Liver (tissue), 9 donors: ENCODE data around the gene CYP24A1. TPM values are rescaled to one million over a fixed set of nuclear protein-coding genes. Genes with fewer than 3 reads are reported as not detected.

ENCODE experiments used
- DNase-seq: peaks from one replicate; pipeline ENCODE4 v3.0.0-alpha.2; 2017; ENCODE audit warnings: low spot score
- H3K27ac ChIP-seq, 2 donors: one replicate each; pipeline ENCODE4 v1.7.0; 2013; ENCODE audit warnings: inconsistent platforms in 2 of 2, low read length in 2 of 2, control low read depth in 1 of 2, low read depth in 1 of 2, mild to moderate bottlenecking in 1 of 2
- H3K27me3 ChIP-seq, 4 donors: one replicate each; pipeline versions ENCODE4 v1.6.1 to v1.7.0; 2013; ENCODE audit warnings: low read length in 3 of 4, inconsistent platforms in 1 of 4, mild to moderate bottlenecking in 1 of 4, moderate library complexity in 1 of 4; ENCODE audit not compliant: control insufficient read depth in 4 of 4, insufficient read depth in 4 of 4
- H3K36me3 ChIP-seq, 4 donors: one replicate each; pipeline versions ENCODE4 v1.6.1 to v1.7.0; 2013; ENCODE audit warnings: low read length in 3 of 4, mild to moderate bottlenecking in 3 of 4, low read depth in 1 of 4, moderate library complexity in 1 of 4; ENCODE audit not compliant: control insufficient read depth in 4 of 4, insufficient read depth in 3 of 4
- H3K4me1 ChIP-seq, 4 donors: one replicate each; pipeline versions ENCODE4 v1.6.1 to v1.7.0; 2013; ENCODE audit warnings: low read length in 3 of 4, mild to moderate bottlenecking in 3 of 4, moderate library complexity in 1 of 4; ENCODE audit not compliant: control insufficient read depth in 4 of 4, insufficient read depth in 4 of 4
- H3K4me3 ChIP-seq, 3 donors: one replicate each; pipeline versions ENCODE4 v1.6.1 to v1.7.0; 2013; ENCODE audit warnings: low read length in 3 of 3, control low read depth in 1 of 3, low read depth in 1 of 3, mild to moderate bottlenecking in 1 of 3
- H3K9ac ChIP-seq, 2 donors: one replicate each; pipeline ENCODE4 v1.7.0; 2013; ENCODE audit warnings: low read length in 2 of 2, mild to moderate bottlenecking in 2 of 2, moderate library complexity in 2 of 2, control low read depth in 1 of 2, low read depth in 1 of 2
- H3K9me3 ChIP-seq, 4 donors: one replicate each; pipeline versions ENCODE4 v1.6.1 to v1.7.0; 2013; ENCODE audit warnings: low read length in 3 of 4; ENCODE audit not compliant: control insufficient read depth in 4 of 4
- CTCF ChIP-seq: fragments of 150-350 bp; IDR thresholded peaks from 2 replicates; pipeline ENCODE4 v1.5.1; 2017; ENCODE audit warnings: improper control_type of control experiment, low read depth, low read length; ENCODE audit not compliant: missing input control
- FOXA1 ChIP-seq: IDR thresholded peaks from 2 replicates; pipeline ENCODE4 v1.6.1; 2016; ENCODE audit warnings: antibody characterized with exemption
- FOXA2 ChIP-seq: IDR thresholded peaks from 2 replicates; pipeline ENCODE4 v1.6.1; 2016; ENCODE audit warnings: antibody characterized with exemption
- GABPA ChIP-seq, 2 donors: IDR thresholded peaks in 1 of 2; conservative IDR thresholded peaks in 1 of 2; 2 replicates each; pipeline ENCODE4 v1.6.1; 2016; ENCODE audit warnings: antibody characterized with exemption in 2 of 2, mild to moderate bottlenecking in 1 of 2, moderate library complexity in 1 of 2
- HNF4A ChIP-seq, 2 donors: conservative IDR thresholded peaks; 2 replicates each; pipeline ENCODE4 v1.6.1; 2016; ENCODE audit warnings: antibody characterized with exemption in 2 of 2, mild to moderate bottlenecking in 2 of 2
- JUND ChIP-seq, 2 donors: IDR thresholded peaks; 2 replicates each; pipeline ENCODE4 v1.6.1; 2016; ENCODE audit warnings: antibody characterized with exemption in 2 of 2
- NR2F2 ChIP-seq: IDR thresholded peaks from 2 replicates; pipeline ENCODE4 v1.6.1; 2016; ENCODE audit warnings: antibody characterized with exemption
- RAD21 ChIP-seq, 2 donors: IDR thresholded peaks; 2 replicates each; pipeline ENCODE4 v1.6.1; 2016; ENCODE audit warnings: antibody characterized with exemption in 2 of 2, mild to moderate bottlenecking in 2 of 2
- RXRA ChIP-seq, 2 donors: IDR thresholded peaks; 2 replicates each; pipeline ENCODE4 v1.6.1; 2017 to 2018; ENCODE audit warnings: antibody characterized with exemption in 2 of 2, mild to moderate bottlenecking in 1 of 2
- TAF1 ChIP-seq: conservative IDR thresholded peaks from 2 replicates; pipeline ENCODE4 v1.6.1; 2016; ENCODE audit warnings: antibody characterized with exemption, mild to moderate bottlenecking
- YY1 ChIP-seq: IDR thresholded peaks from 2 replicates; pipeline ENCODE4 v1.6.1; 2016; ENCODE audit warnings: antibody characterized with exemption, mild to moderate bottlenecking
- WGBS: extraction: QIAGEN DNeasy Blood & Tissue Kit; methylation state at CpG from one replicate; pipeline ENCODE4 v1.1.7; 2013; 5-methylcytosine and 5-hydroxymethylcytosine counted together
- polyA plus RNA-seq, 2 donors: library from polyadenylated mRNA; stranded (reverse) in 1 of 2; unstranded in 1 of 2; fragments of 200-250 nt in 1 of 2; fragments of >200 nt in 1 of 2; fragmentation: Nextera tagmentation in 1 of 2; extraction: Ambion mirVana in 1 of 2; gene quantifications; one replicate each; pipeline versions ENCODE4 v1.2.1 to v1.2.3, GENCODE V29; 2013 to 2015
- total RNA-seq, 2 donors: library from RNA; depleted of rRNA; stranded (reverse); fragments of >200 nt; gene quantifications; one replicate each; pipeline ENCODE4 v1.2.3, GENCODE V29; 2014
- TF ChIP-seq, protein P1 (sequence below): IDR thresholded peaks from 2 replicates; pipeline ENCODE4 v1.6.1; 2016; ENCODE audit warnings: antibody characterized with exemption, mild to moderate bottlenecking
- TF ChIP-seq, protein P2 (sequence below): IDR thresholded peaks from 2 replicates; pipeline ENCODE4 v1.6.1; 2016; ENCODE audit warnings: antibody characterized with exemption
- TF ChIP-seq, protein P3 (sequence below): IDR thresholded peaks from 2 replicates; pipeline ENCODE4 v1.6.1; 2016; ENCODE audit warnings: antibody characterized with exemption
- donor health status: healthy.
- donor health status: healthy.
- donor health status: healthy.
- donor health status: healthy.
- donor health status: healthy.

CYP24A1 gene
- total and polyA plus RNA-seq, 4 donors: not detected

DNA sequence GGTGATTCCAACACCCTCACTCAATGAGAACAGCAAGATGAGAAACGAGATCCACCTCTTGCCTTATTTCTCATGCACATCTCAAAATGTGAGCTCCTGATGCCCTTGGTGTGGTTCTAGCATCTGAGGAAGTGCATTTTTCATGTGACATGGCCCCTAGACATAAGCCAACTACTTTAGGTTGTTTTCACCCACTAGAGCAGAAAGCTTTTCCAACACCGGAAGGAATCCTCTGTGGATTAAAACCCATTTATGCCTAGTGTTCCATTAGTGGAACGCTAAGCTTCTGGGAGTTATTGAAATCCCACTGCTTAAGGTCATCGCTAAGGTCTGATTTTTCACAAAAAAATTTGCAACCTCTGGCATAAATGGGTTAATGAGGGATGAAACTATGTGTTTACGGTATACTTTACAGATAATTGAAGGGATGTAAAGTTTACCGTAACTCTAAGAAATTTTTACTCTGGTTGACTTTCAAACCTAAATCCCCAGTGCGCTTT, 24.0 kb downstream of the CYP24A1 start:
- no peaks in the 10 kb centered on the region for H3K36me3 ChIP-seq
- WGBS: 89% methylated on average over 7 of the region's 7 CpGs

More for the DNA sequence above, 24.0 kb downstream of the CYP24A1 start:
- Histone ChIP-seq H3K4me3 (no peak overlapping the region), H3K27ac (no peak overlapping the region), H3K4me1 (peaks cover 0 to 4% (median 0%) of the 10 kb centered on the region in 4 donors), H3K9ac (no peak overlapping the region), H3K9me3 (no peaks in the 10 kb centered on the region), H3K27me3 (no peaks in the 10 kb centered on the region)
- TF ChIP-seq CTCF (no peak), TAF1 (no peak), FOXA1 (no peak), FOXA2 (no peak), NR2F2 (no peak), JUND (IDR thresholded peaks at IDR 0.05) (no peak), GABPA (IDR thresholded peaks at IDR 0.05 in 1 of 2, conservative IDR thresholded peaks at IDR 0.05 in 1 of 2) (no peak), RAD21 (IDR thresholded peaks at IDR 0.05) (no peak), RXRA (IDR thresholded peaks at IDR 0.05) (no peak), YY1 (no peak), HNF4A (conservative IDR thresholded peaks at IDR 0.05) (no peak)
- TF ChIP-seq, protein P1, sequence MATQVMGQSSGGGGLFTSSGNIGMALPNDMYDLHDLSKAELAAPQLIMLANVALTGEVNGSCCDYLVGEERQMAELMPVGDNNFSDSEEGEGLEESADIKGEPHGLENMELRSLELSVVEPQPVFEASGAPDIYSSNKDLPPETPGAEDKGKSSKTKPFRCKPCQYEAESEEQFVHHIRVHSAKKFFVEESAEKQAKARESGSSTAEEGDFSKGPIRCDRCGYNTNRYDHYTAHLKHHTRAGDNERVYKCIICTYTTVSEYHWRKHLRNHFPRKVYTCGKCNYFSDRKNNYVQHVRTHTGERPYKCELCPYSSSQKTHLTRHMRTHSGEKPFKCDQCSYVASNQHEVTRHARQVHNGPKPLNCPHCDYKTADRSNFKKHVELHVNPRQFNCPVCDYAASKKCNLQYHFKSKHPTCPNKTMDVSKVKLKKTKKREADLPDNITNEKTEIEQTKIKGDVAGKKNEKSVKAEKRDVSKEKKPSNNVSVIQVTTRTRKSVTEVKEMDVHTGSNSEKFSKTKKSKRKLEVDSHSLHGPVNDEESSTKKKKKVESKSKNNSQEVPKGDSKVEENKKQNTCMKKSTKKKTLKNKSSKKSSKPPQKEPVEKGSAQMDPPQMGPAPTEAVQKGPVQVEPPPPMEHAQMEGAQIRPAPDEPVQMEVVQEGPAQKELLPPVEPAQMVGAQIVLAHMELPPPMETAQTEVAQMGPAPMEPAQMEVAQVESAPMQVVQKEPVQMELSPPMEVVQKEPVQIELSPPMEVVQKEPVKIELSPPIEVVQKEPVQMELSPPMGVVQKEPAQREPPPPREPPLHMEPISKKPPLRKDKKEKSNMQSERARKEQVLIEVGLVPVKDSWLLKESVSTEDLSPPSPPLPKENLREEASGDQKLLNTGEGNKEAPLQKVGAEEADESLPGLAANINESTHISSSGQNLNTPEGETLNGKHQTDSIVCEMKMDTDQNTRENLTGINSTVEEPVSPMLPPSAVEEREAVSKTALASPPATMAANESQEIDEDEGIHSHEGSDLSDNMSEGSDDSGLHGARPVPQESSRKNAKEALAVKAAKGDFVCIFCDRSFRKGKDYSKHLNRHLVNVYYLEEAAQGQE: no peak
- TF ChIP-seq, protein P2, sequence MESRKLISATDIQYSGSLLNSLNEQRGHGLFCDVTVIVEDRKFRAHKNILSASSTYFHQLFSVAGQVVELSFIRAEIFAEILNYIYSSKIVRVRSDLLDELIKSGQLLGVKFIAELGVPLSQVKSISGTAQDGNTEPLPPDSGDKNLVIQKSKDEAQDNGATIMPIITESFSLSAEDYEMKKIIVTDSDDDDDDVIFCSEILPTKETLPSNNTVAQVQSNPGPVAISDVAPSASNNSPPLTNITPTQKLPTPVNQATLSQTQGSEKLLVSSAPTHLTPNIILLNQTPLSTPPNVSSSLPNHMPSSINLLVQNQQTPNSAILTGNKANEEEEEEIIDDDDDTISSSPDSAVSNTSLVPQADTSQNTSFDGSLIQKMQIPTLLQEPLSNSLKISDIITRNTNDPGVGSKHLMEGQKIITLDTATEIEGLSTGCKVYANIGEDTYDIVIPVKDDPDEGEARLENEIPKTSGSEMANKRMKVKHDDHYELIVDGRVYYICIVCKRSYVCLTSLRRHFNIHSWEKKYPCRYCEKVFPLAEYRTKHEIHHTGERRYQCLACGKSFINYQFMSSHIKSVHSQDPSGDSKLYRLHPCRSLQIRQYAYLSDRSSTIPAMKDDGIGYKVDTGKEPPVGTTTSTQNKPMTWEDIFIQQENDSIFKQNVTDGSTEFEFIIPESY: no peak
- TF ChIP-seq, protein P3, sequence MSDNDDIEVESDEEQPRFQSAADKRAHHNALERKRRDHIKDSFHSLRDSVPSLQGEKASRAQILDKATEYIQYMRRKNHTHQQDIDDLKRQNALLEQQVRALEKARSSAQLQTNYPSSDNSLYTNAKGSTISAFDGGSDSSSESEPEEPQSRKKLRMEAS: no peak
- DNase-seq: no peak
